CD4-positive, alpha-beta T cell treated with Interleukin-2 at 100 ng/mL for 4 hours (primary cell): ENCODE results near the gene SEMA5A.

Experiments used
- DNase-seq: peaks from one replicate; pipeline ENCODE4 v3.0.0-alpha.2; 2020; ENCODE audit warnings: low spot score

SEMA5A gene

GRCh38 chr5:9331372-9331771 lies 214.5 kb downstream of the SEMA5A start:
- no peak for DNase-seq

DNA sequence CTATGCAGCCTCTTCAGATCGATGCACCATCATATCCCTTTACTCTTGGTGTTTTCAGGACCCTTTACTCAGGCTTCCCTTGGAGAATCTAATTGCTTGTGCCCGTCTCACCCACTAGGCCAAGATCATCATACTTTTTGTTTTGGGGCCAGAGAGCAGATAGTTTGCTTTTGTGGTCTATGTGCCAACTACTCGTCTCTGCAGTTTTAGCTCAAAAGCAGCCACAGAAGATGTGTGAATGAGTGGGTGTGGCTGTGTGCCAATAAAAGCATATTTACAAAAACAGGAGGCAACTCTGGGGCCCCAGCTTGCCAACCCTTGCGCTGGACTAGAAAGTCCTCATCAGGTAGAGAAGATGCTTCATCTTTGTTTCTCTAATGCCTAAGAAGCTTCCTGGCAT lies 216.8 kb downstream of the SEMA5A start:
- no peak for DNase-seq

GRCh38 chr5:9325549-9325948 lies 220.3 kb downstream of the SEMA5A start:
- DNase-seq: no peak

- no peak for DNase-seq
Observed at GRCh38 chr5:9324348-9325077, 221.4 kb downstream of the SEMA5A start.

GRCh38 chr5:9320652-9321051 lies 225.2 kb downstream of the SEMA5A start:
- no peak for DNase-seq

- DNase-seq: no peak
Observed at GRCh38 chr5:9318031-9318430, 227.8 kb downstream of the SEMA5A start.

GRCh38 chr5:9316733-9317132 lies 229.1 kb downstream of the SEMA5A start:
- DNase-seq: no peak

DNA sequence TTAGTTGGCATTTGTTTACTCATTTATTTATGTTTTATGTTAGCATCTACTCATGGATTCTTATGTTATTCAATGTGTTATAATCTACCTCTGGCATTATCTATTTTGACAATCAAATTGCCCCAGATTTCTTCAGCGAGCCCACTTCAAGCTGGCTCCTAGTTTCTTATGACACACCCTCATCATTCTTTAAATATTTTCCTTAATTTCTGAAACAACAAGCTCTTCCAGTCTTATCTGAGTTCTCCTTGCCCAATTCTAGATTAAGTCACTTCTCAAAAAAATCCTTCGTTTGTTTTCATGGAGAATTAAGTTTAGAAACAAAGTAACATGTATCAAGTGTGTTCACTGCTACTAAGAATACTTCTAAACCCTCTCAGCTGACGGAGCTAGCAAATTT lies 229.8 kb downstream of the SEMA5A start:
- no peak for DNase-seq

GRCh38 chr5:9314558-9314957 lies 231.3 kb downstream of the SEMA5A start:
- DNase-seq: no peak

DNA sequence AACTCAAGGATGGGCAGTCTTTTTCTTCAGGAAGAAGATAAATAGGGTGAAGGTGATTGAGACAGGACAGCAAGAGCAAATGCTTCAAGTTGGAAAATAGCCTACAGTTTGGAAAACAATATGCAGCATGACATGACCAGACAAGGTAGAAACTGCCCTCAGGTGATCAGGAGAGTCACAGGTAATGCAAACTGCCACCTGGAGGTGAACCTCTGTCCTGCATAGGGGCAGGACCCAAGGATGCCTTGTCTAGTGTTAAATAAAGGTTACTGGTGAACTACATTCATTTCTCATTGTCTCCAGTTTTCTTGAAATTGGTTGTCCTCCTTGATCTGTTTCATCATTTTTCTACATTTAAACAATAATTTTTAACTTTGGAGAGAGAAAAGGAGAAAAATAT lies 232.1 kb downstream of the SEMA5A start:
- DNase-seq: no peak

GRCh38 chr5:9307150-9307549 lies 238.7 kb downstream of the SEMA5A start:
- no peak for DNase-seq

- DNase-seq: no peak
Observed at GRCh38 chr5:9302218-9302617, 243.7 kb downstream of the SEMA5A start.

DNA sequence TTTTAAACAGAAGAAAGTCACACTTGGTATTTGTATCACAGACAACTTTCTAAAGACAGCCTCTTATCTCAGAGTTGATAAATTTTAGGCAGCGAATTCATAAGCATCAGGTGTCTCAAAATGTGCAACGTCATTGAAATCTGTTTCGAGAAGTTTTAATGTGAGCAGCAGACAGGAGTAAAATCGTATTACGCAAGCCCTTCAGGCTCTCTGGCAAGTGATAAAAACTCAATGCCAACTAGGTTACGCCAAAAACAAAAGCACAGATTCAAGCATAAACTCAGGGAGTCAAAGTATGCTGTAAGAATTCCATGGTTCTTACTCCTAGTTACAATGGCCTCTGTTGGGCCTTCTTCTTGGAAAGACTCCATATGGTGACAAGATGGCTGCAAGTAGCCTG lies 244.7 kb downstream of the SEMA5A start:
- DNase-seq: no peak

DNA sequence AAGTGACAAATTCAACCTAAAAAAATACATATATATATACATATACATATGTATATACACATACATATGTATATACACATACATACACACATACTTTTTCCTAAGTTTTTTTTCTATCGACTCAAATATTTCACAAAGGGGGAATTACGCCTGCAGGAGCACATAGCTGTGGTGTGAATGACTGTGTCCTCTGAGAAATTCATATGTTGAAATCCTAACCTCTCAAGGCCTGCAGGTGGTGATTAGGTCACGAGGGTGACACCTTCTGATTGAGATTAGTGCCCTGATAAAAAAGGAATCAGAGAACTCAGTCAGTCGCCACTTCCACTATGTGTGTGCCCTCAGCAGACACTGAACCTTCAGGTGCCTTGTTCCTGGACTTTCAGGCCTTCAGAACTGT lies 248.7 kb downstream of the SEMA5A start:
- no peak for DNase-seq

DNA sequence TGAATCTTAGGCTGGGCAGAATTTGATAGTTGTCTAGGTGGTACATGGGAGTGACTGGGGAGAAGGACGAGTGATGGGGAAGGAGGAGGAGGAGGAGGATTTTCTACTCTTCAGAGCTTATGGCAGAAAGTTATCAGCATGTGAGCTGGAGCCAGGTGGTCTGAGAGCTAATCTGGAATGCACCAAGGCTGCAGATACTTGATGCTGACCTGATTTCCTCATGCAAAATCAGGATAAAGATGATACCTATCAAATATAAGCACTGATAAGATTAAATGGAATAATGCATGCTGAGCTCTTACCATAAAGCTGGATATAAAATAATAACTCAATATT lies 250.4 kb downstream of the SEMA5A start:
- DNase-seq: no peak

DNA sequence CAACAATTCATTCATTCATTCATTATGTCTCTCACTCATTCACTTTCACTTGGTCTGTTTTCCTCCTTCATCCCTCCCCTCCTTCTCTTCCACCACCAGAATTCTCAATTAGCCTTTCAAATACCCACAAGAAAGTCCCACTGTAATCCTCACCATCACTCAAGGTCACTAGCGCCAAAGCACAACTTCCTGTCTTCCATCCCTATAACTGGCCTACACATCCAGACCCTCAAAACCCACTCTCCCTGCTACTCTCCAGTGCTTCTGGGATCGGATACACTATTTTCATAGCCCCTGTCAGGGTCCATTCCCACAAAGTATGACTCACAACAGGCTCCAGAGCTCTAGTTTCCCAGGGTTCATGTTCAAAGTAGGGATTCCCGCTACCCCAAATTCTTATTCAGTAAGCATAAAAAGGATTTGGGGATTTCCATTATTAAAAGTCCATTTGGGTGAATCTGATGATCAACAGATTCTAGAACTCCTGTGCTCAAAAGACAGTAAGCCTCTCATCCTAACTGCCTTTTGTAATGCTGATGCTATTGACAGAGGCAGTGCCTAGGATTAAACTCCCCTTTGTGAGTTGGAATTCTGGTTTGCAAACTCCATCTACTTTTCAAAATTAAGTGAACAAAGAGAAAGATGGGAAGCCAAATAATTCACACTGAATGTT lies 250.9 kb downstream of the SEMA5A start:
- no peak for DNase-seq

DNA sequence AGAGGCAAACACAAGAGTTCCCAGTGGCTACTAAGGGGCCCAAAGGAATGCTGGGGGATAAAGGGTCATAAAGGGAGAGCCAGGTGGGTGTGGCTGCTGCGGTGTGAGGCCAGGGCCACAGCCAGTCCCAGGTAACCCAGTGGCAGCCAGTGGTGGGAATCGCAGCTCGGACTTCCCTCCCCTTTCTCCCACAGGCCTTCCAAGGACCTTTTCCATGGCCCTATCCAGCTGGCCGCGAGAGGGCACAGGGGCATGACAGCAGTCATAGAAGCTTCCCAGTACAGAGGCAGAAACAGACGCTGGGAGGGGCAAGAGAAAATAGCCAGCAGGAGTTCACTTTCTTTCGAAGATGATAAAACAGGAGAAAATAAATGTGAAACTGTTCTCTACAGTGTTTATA lies 257.6 kb downstream of the SEMA5A start:
- DNase-seq: no peak

GRCh38 chr5:9284781-9285307 lies 261.0 kb downstream of the SEMA5A start:
- DNase-seq: no peak

- no peak for DNase-seq
Observed at GRCh38 chr5:9284272-9284671, 261.6 kb downstream of the SEMA5A start.

DNA sequence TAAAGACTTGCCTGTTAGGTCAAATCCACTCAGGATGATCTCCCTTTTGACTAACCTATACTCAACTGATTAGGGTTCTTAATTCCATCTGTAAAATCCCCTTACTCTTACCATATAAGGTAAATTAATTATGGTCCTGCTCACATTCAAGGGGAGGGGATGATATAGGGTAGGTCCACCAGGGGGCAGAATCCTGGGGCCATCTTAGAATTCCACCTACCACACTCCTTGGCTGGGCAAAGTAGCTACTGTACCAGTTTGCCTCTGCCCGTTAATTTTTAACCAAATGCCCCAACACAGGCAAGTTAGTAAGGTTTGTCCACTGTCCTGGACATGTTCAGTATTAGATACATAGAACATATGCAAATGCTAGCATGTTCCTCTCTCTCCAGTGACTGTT lies 262.4 kb downstream of the SEMA5A start:
- DNase-seq: no peak

GRCh38 chr5:9283021-9283420 lies 262.9 kb downstream of the SEMA5A start:
- no peak for DNase-seq

- no peak for DNase-seq
Observed at GRCh38 chr5:9282211-9282610, 263.7 kb downstream of the SEMA5A start.

GRCh38 chr5:9279774-9280173 lies 266.1 kb downstream of the SEMA5A start:
- no peak for DNase-seq
